Left ventricle myocardium inferior (tissue), 1 donor: ENCODE data around the gene GRIN2C. TPM values are rescaled to one million over a fixed set of nuclear protein-coding genes. Genes with fewer than 3 reads are reported as not detected.

ENCODE experiments used
- DNase-seq: peaks from one replicate; pipeline ENCODE4 v3.0.0-alpha.2; 2020
- H3K27ac ChIP-seq: fragments of 200-600 bp; replicated peaks from 2 replicates; pipeline ENCODE4 v1.8.0; 2021
- H3K27me3 ChIP-seq: fragments of 200-600 bp; 2 replicates; pipeline ENCODE4 v1.8.0; 2021; ENCODE audit warnings: low read depth
- H3K36me3 ChIP-seq: fragments of 200-600 bp; 2 replicates; pipeline ENCODE4 v1.8.0; 2021
- H3K4me1 ChIP-seq: fragments of 200-600 bp; 2 replicates; pipeline ENCODE4 v1.8.0; 2021
- H3K4me3 ChIP-seq: fragments of 200-600 bp; 2 replicates; pipeline ENCODE4 v1.8.0; 2021; ENCODE audit warnings: mild to moderate bottlenecking, moderate library complexity
- H3K9me3 ChIP-seq: fragments of 200-600 bp; replicated peaks from 2 replicates; pipeline ENCODE4 v1.8.0; 2021
- CTCF ChIP-seq: fragments of 200-600 bp; IDR thresholded peaks from 2 replicates; pipeline ENCODE4 v1.8.0; 2021; ENCODE audit warnings: antibody characterized with exemption, mild to moderate bottlenecking, borderline replicate concordance
- intact Hi-C: fragments of 100-400 bp; cut with micrococcal nuclease; formaldehyde crosslinking; loops from one replicate; pipeline ENCODE4 v1.11.0; 2022
- total RNA-seq: library from RNA; stranded (reverse); fragmentation: NEBNext Ultra II Directional; extraction: Animal tissue kit (Norgen Biotek cat#: 25700); gene quantifications from one replicate; pipeline ENCODE4 v1.2.1, GENCODE V29; 2021
- donor health status: DM: no; HTN: yes; CAD: no; lungs with severe emphysema.

GRIN2C gene
- total RNA-seq, 1 donor from 2014 or later = 0.52 TPM

DNA sequence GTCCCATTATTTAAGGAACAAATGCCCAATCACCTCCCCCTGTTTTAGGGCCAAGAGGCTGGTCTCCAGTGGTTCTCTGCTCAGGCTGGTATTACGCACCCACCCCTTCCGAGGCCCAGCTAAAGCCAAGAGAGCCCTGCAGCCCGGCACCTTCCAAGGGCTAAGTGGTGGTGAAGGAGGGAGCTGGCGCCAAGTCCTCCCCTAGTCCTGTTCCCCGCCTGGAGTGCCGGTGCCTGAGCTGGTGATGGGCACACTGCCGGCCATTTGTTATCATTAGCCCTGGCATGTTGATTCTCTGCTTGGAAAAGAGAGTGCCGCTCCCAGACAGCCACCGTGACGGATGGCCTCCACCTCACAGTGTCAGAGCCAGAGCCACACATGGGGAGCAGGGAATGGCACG is 31.9 kb downstream of the GRIN2C start:
- intact Hi-C loops = no loop called here
- Histone ChIP-seq H3K36me3 (peaks cover 17% of the 10 kb centered on the region), H3K4me3 (no peak overlapping the region), H3K9me3 (no peaks in the 10 kb centered on the region), H3K4me1 (no peaks in the 10 kb centered on the region), H3K27ac (no peak overlapping the region), H3K27me3 (no peaks in the 10 kb centered on the region)
- no peak for DNase-seq
- TF ChIP-seq CTCF = no peak

DNA sequence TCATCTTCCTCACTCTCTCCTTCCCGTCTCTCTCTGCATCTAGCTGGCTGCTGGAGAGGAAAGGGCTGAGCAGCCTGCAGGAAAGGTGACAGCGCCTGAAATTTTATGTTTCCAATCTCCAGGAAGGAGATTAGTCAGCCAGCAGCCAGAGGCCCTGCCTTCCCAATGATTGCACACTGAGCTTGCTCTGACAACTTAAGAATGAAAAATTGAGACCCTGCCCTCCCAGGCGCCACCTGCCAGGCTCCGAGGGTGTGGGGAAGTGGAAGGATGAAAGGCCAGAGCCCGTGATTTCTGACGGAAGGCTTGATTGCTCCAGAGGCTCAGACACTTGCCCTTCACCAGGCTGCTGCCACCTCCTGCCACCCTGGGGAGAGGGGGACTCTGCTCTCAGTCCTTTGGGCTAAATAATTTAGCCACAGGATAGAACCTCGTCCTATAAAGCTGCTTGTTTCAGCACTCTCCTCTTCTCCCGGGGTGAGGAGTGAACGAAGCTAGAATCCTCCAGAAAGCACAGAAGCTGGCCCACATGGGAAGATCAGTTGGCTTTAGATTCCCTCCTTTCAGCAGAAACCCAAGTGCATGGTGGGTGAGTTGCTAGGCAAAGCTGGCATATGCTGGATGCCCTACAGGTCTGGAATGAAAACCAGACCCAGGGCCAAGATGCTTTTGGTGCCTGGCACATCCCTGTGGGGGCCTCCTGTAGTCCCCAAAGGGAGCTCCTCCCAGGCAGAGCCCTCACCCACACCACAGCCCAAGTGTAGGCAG is 33.5 kb downstream of the GRIN2C start:
- Histone ChIP-seq H3K9me3 (no peaks in the 10 kb centered on the region), H3K27ac (no peak overlapping the region), H3K4me1 (peaks cover 13% of the 10 kb centered on the region), H3K27me3 (no peaks in the 10 kb centered on the region), H3K36me3 (peaks cover 17% of the 10 kb centered on the region), H3K4me3 (no peak overlapping the region)
- TF ChIP-seq CTCF = no peak
- DNase-seq = no peak
- intact Hi-C loops = no loop called here

GRCh38 chr17:74824961-74825627 is 34.6 kb downstream of the GRIN2C start:
- peaks cover 13% of the 10 kb centered on the region for H3K4me1 ChIP-seq
- H3K27ac ChIP-seq = no peak overlapping the region
- no peak for TF ChIP-seq CTCF
- H3K9me3 ChIP-seq = no peaks in the 10 kb centered on the region
- H3K27me3 ChIP-seq = no peaks in the 10 kb centered on the region
- DNase-seq = no peak
- peaks cover 17% of the 10 kb centered on the region for H3K36me3 ChIP-seq
- intact Hi-C loops = no loop called here
- no peak overlapping the region for H3K4me3 ChIP-seq

DNA sequence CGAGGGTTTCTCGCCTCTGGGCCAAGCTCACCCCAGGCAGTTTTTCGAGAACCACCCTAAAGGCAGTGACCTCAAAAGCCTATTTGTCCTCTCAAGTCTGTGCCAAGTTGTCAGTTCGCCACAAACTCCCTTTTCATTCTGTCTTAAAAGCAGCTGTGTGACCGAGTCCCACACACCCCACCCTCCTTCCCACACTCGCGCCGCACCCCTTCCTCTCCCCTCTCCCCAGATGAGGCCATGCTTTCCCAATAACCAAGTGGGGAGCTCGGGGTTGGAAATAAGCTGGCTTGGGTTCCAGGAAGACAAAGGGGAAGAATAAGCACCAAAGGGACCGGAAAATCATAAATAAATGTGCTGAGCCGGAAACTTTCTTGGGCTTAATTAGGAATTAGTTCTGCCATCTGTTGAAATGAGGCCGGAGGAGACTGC is 36.7 kb downstream of the GRIN2C start:
- peak; percentile 49 for DNase-seq
- Histone ChIP-seq H3K27ac (peak overlapping the region; percentile 73), H3K4me3 (no peak overlapping the region), H3K9me3 (no peaks in the 10 kb centered on the region), H3K27me3 (no peaks in the 10 kb centered on the region), H3K36me3 (peaks cover 22% of the 10 kb centered on the region), H3K4me1 (peaks cover 13% of the 10 kb centered on the region)
- TF ChIP-seq CTCF = no peak
- intact Hi-C loops = no loop called here

DNA sequence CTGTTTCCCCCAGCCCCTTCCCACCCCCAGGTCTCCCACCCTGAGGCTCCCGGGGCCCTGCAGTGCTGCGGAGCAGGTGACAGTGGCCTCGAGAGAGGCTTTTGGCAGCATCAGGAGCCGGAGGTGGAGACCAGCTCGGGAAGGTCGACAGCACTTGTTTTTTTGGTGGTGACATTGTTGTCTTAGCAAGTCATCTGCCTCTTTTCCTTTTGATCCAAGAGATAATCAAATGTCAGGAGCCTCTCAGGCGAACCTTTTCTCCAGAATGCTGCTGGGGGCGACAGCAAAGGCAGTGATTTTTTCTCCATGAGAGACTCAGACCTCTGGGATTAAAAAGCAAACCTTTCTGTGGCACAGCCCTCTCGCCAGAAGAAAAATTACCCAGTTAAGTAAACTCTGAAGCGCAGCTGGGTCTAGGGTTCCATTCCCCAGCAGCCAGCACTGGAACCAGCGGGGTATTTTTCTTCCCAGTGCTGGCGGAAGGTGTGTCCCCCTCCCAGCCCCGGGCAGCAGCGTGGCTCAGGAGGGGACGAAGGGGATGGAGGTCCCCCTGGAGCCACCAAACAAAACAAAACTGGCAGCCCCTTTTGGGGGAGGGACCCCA is 37.2 kb downstream of the GRIN2C start:
- intact Hi-C loops = no loop called here
- Histone ChIP-seq H3K9me3 (no peaks in the 10 kb centered on the region), H3K36me3 (peaks cover 26% of the 10 kb centered on the region), H3K4me1 (peaks cover 13% of the 10 kb centered on the region), H3K27ac (peak overlapping the region; percentile 73), H3K27me3 (no peaks in the 10 kb centered on the region), H3K4me3 (no peak overlapping the region)
- no peak for DNase-seq
- no peak for TF ChIP-seq CTCF
